HFFc6 (cell line): ENCODE measurements around the gene B3GNT2. TPM values are rescaled to one million over a fixed set of nuclear protein-coding genes. Genes with fewer than 3 reads are reported as not detected.

Source experiments
- DNase-seq: peaks from one replicate; pipeline ENCODE4 v3.0.0-alpha.2; 2018
- H3K27ac Mint-ChIP-seq: 2 replicates; pipeline ENCODE4 v1.8.0; 2020; ENCODE audit warnings: mild to moderate bottlenecking, mixed read lengths
- H3K27me3 Mint-ChIP-seq: 2 replicates; pipeline ENCODE4 v1.8.0; 2021; ENCODE audit warnings: mild to moderate bottlenecking, moderate library complexity, mixed read lengths; ENCODE audit not compliant: insufficient read depth
- H3K36me3 Mint-ChIP-seq: 2 replicates; pipeline ENCODE4 v1.8.0; 2021; ENCODE audit warnings: low read depth, mixed read lengths
- H3K4me1 Mint-ChIP-seq: 2 replicates; pipeline ENCODE4 v1.8.0; 2020; ENCODE audit warnings: low read depth, mixed read lengths
- H3K4me3 Mint-ChIP-seq: 2 replicates; pipeline ENCODE4 v1.8.0; 2020; ENCODE audit warnings: mild to moderate bottlenecking, moderate library complexity, mixed read lengths
- H3K9me3 Mint-ChIP-seq: 2 replicates; pipeline ENCODE4 v1.8.0; 2020; ENCODE audit warnings: mild to moderate bottlenecking, mixed read lengths
- CTCF ChIP-seq: fragments of 200-600 bp; sonication (generic); IDR thresholded peaks from 2 replicates; pipeline ENCODE4 v1.5.0; 2021; ENCODE audit warnings: antibody characterized with exemption, mild to moderate bottlenecking
- microRNA-seq: library from miRNA; unstranded; fragments of <30 nt; microRNA quantifications from one replicate; pipeline ENCODE4, GENCODE V29; 2019
- total RNA-seq, 6 experiments: library from RNA; stranded (reverse); fragmentation: NEBNext Ultra II Directional; extraction: Animal tissue kit (Norgen Biotek cat#: 25700); gene quantifications; 2 replicates in 1 of 6; 3 replicates in 5 of 6; pipeline ENCODE4 v1.2.3, GENCODE V29; 2021

Gene B3GNT2
- total RNA-seq, 6 experiments from 2014 or later, result 12.5 to 16.7 (median 15.1) TPM

- H3K4me1 Mint-ChIP-seq, result peaks cover 17% of the 10 kb centered on the region
- H3K9me3 Mint-ChIP-seq, result peaks cover 7% of the 10 kb centered on the region
- no peak for DNase-seq
Measured at GRCh38 chr2:62270728-62271127, 74.8 kb downstream of the B3GNT2 start.

More at GRCh38 chr2:62270728-62271127, 74.8 kb downstream of the B3GNT2 start:
- H3K27ac Mint-ChIP-seq, result no peak overlapping the region
- no peaks in the 10 kb centered on the region; the same call in 1 of the 2 replicates for H3K27me3 Mint-ChIP-seq
- no peak overlapping the region for H3K4me3 Mint-ChIP-seq
- no peak for TF ChIP-seq CTCF
- H3K36me3 Mint-ChIP-seq, result peaks cover 7% of the 10 kb centered on the region; the same call in 1 of the 2 replicates

Small RNAs within 50 kb of the gene (microRNA-seq; reads per million reads assigned to microRNA genes)
- not detected for gene MIR5192
